Stimulated activated CD4-positive, alpha-beta T cell treated with anti-CD3 and anti-CD28 coated beads, Interleukin-2, amount 100 ng/mL, for 24 hours (primary cell): Measurements from ENCODE around the gene IRF2BP2.
"Not testable (repeated sequence)": the region's sequence is repeated elsewhere in the genome, so short reads cannot be mapped to it uniquely, and the experiment has no call there.

Source experiments
- DNase-seq, 2 donors: peaks; one replicate each; pipeline ENCODE4 v3.0.0-alpha.2; 2020

Gene IRF2BP2

DNA sequence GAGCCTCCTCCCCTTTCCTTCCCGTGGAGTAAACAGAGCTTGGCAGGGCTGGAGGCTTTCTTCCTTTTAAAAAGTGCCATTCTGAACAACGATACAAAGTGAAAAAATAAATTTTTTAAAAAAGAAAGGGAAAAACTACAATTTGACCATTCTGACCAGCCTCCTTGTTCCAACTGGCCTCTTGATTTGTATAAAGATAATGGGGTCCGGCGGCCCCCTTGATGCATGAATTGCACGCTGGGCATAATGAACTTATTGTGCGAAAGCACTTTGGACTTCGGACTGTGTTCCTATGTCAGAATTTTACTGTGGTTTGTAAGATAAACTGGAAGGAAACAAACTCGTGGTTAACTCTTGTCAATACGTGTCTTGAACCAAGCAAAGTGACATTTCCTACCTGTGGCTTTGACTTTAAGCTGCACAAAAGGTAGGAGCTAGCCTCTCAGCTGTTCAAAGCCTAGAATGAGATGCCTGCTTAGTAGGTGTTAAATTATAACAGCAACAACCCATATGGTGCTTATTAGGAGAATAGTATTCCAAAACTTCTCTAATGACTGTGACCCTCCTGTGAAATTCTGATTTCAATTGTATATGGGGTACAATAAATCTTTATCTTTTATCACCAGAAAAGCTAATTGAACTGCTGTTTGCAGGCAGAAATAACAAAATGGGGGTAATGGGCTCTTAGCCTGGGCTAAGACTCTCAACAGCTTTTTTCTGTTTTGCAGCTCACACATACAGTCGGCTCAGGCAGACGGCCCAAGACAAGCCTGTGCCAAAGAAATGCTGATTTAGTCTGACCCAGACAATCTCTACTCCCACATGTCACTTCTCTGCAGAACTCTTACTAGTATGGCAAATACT lies 9.3 kb downstream of the IRF2BP2 start:
- no peak for DNase-seq

DNA sequence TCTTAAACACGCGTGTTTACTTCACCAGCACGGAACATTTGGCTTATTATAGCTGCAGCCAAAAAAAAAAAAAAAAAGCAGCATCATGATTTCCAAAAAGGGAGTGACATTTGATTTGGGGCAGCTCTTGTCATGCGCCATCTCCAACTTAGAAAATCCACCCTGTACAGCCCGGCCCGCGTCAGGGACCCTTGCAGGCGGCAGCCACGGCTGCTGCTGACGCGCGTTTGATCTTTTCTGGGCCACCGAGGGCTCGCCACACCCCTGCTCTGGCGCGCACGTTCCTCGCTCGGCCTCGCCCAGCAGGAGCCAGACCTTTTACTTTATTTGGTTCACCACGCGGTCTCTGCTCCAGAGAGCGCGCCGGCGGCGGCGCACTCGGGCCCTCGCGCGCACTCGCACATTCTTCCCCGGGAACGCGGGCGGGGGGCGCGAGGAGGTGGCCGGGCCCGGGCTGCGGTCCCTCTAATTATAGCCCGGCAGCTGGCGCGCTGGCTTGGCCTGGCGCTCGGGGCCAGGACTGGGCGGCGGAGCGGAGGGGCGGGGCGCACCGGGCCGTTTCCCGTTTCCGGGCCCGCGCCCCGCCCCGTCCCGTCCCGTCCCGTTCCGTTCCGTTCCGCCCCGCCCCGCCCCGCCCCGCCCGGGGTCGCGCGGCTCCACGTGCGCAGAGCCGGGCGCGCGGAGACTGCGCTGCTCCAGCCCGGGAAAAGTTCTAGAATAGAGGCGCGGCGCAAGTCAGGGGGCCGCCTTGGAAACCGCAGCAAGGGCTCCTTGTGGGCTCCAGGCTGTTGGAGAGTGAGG lies 10.2 kb downstream of the IRF2BP2 start:
- peak; percentile 79 to 86 for DNase-seq

DNA sequence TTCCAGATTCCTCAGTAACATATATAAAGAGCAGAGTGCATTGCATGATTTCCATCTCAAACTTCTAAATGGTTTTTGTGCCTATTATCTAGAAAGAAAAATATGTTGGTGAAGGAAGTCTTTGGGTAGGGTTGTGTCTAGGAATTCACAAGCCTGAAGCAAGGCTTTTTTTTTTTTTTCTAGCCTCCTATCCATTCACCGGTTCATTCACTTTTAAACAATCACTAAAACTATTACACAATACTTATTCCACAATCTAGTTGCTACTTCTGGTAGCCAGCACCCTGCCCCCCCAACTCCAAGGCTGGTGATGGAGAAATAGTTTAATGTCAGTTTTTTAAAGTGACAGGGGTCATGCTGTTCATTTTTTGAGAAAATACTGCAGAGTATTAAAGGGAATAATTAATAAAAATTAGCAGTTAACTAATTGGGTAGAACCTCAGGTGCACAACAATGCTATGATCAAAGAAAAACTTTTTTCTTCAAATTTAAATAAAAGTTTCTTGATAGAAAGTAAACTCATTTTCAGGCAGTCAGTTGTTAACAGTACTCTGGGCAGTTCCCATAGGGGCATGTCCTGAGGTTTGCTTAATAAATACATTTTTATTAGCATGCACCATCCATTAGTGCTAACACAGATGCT lies 10.9 kb downstream of the IRF2BP2 start:
- no peak for DNase-seq

DNA sequence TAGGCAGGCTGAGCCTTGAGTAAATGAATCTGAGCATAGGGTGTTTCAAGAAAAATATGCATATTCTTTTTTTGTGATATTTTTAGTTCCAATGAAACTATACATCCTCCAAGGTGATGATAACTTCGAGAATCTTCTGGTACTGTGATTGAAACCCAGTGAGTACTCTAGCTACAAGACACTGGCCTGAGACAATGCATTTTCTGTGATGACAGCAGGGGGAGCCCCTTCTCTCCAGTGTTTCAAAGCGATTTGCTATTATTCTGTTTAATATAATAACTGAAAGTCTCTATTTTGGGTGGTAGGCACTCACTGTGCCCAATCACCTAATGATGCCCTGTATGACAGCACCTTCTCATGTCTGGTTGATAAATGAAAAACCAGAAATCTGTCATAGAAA lies 12.1 kb downstream of the IRF2BP2 start:
- DNase-seq: peak; percentile 59 to 73

DNA sequence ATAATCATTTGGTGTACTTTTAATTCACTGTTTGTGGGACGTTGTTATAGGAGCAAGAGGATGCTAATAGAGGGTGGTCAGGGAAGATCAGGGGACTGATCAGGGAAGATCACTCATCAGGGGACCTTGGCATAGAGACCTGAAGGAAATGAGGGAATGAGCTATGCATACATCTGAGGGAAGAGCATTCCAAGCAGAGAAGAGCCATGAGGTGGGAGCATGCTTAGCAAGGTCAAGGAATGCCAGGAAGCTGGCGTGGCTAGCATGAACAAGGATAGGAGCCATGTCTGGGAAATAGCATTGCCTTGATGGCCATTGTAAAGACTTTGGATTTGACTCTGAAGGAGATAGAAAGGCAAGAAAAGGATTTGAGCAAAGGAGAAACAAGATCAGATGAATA lies 14.1 kb downstream of the IRF2BP2 start:
- no peak for DNase-seq

DNA sequence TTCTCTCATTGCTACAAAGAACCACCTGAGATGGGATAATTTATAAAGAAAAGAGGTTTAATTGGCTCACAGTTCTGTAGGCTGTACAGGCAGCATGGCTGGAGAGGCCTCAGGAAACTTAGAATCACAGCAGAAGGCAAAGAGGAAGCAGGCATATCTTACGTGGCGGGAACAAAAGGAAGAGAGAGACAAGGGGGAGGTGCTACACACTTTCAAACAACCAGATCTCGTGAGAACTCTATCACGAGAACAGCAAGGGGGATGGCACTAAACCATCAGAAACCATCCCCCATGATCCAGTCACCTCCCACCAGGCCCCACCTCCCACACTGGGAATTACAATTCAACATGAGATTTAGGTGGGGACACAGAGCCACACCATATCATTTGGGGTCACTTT lies 15.4 kb downstream of the IRF2BP2 start:
- DNase-seq: not testable (repeated sequence)

DNA sequence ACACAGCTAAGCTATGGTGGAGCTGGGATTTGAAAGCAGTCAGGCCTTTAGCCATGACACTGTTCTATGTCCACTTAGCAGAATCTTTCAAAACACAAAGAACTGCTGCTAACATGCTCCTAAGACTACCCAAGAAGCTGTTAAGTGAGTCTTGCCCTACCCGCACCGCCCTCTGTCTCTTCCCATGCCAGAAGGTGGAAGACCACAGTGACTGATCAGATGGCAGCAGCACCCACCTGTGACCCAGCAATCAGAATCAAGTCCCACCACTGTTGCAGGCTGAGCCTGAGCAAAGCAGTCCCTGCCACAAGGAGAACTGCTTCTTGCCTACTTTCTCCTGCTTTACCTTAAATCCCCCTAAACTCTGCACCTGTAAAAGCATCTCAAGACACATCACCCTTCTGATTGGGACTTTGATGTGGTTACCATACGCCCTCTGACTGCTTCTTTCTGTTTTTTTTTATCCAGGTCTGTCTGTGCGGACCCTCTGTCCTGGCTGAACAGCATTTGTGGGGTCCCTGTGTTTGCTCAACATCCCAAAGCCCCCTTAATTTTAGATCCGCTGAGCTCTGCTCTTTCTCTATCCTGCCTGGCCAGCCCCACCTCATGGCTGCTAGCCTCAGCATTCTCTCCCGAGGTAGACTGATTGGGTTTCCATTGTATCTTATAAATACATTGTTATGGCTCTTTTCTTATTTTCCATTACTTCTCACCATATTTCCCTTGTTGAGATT lies 16.0 kb downstream of the IRF2BP2 start:
- DNase-seq: no peak

DNA sequence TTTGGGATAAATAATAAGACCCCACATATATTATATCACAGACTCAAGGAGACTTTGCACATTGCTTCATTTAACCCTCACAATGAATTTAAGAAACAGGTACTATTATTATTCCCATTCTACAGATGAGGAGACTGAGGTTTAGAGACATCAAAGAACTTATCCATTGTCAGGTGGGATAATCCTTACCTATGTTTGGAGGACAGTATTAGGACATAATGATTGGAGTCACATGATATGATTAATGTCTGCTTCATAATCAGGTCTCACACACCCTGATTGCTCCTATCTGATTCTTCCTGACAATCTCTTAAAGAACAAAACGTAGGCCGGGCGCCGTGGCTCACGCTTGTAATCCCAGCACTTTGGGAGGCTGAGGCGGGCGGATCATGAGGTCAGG lies 16.9 kb downstream of the IRF2BP2 start:
- no peak for DNase-seq

DNA sequence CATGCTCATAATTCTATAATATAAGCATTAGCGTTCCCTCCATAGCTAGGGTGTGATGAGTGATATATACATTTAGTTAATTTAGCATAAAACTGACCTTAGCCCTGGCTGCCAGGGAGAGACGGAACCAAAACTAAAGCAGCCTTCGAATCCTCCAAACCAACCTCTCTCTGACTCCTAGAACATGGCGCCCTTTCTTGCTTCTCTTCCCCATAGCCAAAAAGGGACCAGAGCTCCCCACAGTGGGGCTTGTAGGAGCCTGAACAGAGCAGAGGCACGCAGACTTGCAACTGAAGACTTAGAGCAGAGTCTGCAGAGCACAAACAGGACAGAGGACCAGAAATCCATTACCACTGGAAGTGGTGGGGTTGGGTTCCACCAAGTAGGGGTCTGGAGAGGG lies 17.7 kb downstream of the IRF2BP2 start:
- no peak for DNase-seq

DNA sequence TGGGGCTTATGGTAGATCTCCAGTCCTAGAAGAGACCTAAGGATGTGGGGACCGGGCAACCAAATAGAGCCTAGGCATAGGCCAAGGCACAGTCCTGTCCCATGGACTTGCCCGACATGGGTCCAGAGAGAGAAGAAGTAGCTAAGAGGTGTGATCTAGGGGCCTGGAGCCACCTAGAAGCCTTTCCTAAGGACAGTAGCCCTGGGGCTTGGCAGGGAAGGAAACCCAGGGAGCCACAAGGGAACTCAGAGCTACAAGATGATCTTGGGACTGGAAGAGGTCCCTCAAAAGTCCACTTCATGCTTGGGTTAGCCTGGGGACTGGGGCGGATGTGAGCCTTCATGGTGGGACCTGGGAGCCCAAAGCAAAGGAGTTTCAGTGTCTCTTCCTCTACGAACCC lies 18.8 kb downstream of the IRF2BP2 start:
- no peak for DNase-seq

DNA sequence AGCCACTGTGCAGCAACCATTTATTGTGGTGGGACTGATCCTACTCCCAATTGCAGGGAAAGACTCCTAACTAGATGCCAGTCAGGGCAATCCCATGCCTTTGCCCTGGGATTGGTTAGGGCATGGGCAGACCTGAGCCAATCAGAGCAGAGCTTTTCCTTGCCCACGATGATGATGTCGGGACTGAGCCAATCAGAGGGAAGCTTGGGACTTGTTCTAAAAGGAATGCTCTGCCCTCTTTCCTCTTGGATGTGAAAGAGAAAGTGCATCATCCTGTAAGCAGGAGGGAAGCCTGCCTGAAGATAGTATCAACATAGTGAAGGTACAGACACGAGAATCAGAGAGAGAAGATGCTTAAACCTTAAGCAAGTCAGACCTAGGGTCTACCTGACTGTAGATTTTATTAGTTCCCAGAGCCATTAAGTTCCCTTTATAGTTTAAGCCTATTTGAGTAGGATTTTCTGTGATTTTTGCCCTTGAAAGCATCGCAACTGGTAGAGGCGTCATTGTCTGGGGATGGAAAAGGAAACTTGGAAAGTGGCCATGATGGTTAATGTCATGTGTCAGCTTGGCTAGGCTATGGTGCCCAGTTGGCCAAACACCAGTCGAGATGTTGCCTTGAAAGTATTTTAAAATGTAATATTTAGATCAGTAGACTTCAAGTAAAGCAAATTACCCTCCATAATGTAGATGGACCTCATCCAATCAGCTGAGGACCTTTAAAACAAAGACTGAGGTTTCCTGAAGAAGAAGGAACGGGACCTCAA lies 19.9 kb downstream of the IRF2BP2 start:
- DNase-seq: no peak

DNA sequence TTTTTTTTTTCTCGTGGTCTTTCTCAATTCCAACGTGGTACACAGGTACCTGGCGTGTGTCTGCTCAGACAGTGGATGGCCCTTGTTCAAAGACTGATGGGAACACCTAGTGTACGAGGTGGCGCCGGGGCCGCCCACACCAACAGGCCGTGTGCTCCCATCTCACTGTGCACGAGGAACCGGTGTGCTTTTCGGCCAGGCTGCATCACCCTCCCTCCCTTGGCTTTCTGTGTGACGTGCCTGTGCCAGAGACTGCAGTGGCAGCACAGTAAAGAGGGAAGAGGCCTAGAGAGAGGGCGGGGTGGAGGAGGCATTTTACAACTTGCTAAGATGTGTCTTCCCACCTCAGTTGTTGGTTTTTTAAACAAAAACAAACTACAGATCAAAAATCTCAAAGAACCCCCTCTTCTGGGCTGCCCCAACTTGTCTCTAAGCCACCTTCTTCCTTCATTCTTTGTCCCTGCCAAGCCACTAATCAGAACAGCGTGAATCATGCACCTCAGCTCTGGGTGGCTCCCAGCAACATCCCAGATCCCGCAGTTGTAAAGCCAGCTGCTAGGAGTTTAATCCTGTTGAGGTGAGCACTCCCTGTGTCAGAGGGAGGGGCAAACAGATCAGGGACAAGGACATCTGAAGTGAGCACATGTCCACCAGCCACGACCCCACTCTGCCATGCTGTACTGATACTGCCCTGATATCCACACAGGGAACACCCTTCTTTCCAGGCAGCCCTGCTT lies 20.7 kb downstream of the IRF2BP2 start:
- DNase-seq: no peak

DNA sequence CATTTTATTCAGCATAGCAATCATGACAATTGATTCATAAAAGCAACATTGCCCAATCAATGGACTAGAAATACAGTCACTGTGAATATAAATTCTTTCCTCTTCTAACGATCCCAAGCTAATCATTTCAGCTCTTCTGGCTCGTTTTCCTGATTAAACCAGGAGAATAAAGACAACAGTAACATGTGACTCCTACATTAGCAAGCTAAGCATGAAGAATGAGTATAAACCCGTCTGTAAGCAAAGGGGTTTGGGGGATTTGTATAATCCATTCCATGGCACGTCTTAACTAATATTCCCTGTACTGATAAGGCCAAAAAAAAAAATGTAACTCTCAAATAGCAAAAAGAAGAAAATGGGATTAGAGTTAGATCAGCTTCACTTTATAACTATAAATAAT lies 21.6 kb downstream of the IRF2BP2 start:
- DNase-seq: no peak

DNA sequence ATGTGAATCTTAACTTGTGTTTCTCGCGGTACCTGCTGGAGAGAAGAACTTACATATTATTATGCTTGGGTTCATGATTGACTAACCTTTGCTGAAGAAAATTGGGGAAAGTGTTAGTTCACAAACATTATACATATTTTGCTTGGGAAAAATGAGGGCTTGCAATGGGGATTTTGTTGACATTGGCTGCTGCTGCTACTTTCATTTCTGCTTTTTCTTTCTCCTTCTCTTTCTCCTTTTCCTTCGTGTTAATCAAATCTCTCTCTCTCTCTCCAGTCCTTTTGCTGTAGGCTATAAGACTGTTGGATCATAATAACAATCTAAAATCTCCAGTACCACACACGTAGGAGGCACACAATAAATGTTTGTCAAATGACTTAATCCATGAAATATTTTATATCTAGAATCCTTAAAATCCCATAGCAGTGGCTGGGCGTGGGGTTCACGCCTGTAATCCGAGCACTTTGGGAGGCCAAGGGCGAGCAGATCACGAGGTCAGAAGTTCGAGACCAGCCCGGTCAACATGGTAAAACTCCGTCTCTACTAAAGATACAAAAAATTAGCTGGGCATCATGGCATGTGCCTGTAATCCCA lies 23.0 kb downstream of the IRF2BP2 start:
- no peak for DNase-seq

DNA sequence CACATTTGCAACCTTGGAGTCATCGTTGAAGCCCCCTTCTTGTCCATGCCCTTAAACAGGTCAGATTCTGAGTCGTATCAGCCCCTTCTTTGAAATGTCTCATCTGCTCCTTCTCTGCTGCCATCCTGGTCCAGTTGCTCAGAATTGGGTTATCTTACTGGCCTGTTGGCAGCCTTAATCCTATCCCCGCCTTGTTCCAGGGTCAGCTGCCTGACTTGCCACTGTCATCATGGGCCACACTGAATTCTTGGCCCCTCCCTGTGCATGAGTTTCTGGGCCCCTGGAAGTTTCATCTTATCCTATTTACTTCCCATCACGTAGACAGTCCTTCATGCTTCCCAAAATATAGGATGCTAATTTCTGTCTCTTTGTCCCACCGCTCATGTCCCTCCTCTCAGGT lies 23.7 kb downstream of the IRF2BP2 start:
- no peak for DNase-seq

DNA sequence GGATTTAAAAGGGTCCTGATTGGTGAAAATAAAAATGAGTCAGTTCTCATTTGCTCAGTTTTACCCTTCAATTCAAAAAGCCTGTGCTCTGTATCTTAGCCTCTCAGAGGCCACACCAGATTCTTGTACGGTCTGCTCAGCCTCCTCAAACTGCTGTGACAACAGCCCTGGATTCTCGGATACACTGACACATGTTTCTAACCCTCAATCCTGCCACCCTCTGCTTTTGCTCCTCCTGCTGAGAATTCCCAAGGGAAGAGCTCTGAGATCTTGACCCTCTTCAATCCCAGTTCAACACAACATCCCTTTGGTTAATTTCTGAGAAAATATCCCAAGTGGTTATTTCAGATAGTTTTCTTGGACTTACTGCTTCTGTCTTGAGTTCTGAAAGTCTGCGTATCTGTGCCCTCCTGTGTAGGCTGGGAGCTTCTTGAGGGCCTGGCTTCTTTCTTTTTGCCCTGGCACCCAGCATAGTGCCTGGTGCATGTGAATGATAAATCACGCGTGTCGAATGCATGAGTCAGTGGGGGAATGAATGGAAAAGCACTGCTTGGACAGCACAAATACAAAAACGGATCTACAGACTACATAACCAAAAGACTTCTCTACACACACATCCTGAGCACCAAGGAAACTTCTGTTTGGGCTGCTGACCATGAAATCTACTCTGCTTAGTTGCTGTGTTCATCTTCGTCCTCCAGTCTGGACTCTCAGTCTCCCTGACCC lies 24.5 kb downstream of the IRF2BP2 start:
- DNase-seq: no peak

DNA sequence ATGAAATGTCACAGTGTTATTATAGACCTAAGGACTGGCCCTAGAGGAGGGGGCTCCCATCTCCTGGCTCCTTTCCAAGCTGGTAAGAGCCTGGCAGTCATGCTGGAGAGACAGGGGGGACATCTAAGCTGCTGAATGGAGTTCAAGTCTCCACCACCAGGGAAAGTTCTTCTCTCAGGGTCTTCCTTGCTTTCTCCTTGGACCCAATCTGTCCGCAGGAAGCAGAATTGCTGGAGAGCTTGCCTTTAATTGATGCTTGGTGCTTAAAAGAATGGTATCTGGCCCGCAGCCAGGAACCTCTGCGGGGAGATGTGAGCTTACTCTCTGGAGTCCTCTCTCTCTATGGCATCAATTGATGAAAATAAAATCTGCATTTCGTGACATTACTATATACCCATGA lies 25.1 kb downstream of the IRF2BP2 start:
- no peak for DNase-seq

DNA sequence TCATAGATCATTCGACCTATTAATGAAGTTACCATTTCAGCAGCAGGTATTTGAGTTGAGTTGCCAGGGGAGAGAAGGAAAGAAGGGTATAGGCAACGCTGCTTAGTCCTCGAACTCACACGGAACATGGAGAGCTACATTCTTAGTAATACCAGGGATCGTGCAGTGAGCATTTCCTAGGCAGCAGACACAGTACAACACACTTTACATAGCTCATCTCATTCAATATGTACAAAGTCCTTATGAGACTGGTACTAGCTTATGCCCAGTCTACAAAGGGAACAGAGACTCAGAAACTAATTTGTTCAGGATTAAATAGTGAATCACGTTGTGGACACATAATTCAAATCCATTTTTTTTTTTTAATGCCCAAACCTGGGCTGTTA lies 25.6 kb downstream of the IRF2BP2 start:
- DNase-seq: no peak

DNA sequence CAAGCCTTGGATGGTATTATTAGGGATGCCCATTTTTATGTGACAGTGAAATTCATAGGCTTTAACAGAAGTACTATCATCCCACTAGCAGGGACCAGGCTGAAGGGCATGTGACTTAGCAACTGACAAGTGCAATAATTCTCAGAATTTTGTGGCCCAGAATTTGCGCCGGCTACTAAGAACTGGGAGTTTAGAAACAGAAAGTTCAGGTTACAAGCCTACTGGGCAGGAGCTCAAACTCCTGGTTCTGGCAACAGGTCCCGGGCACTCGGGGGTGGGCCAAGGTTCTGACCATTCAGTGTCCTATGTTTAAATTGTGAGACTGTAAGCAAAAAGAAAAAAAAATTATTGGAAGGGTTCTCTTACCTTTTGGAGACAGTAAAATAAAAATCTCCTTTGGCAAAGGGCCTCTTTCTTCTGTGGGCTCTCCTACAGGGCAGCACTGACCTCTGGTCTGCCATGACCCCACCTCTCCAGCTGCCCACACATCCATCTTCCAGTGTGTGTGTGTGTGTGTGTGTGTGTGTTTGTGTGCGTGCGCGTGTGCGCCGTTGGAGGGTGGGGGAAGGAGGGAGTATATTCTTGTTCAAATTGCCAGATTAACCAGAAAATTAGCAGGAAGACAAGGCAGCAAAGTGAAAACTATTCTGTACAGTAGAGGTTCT lies 26.1 kb downstream of the IRF2BP2 start:
- DNase-seq: no peak
